ENCODE data around the gene VAC14. TPM values are rescaled to one million over a fixed set of nuclear protein-coding genes. Genes with fewer than 3 reads are reported as not detected.

The VAC14 gene
- total and polyA plus RNA-seq, 2 of the 8 experiments (the other 6 are each of a cell fraction or from before 2014, with no cell fraction given): 56.0 to 108 TPM

- Histone ChIP-seq H4K20me1 (replicated peaks in 1 of 2; ENCODE audit: control insufficient read depth in 1 of 2, insufficient read depth in 2 of 2, low read length in 2 of 2) (peaks cover 0 to 3% of the 10 kb centered on the region in 2 experiments), H3K36me3 (ENCODE audit: control insufficient read depth in 2 of 4, insufficient read depth in 4 of 4, low read length in 3 of 4) (peaks cover 0 to 18% (median 2%) of the 10 kb centered on the region in 4 experiments; a peak in 4 of 8 replicates)
- no peak for TF ChIP-seq POLR2A (IDR thresholded peaks at IDR 0.05; ENCODE audit: control extremely low read depth in 1 of 2, low read depth in 2 of 2, low read length in 2 of 2)
Measured at GRCh38 chr16:70663524-70664324, 137.2 kb downstream of the VAC14 start.

More at GRCh38 chr16:70663524-70664324, 137.2 kb downstream of the VAC14 start:
- H2BK12ac ChIP-seq (ENCODE audit: low read depth, low read length): no peak overlapping the region
- H4K5ac ChIP-seq (ENCODE audit: insufficient read length, low read depth, low read length): no peak overlapping the region
- no peak for FAIRE-seq
- ChIA-PET POLR2A (ENCODE audit: partially characterized antibody) (no interaction called here), CTCF (ENCODE audit: partially characterized antibody) (interaction anchor here (0.5 to 2.6 kb wide), 2 partner anchors 16 to 113 kb away, joined by 3 to 12 read pairs; no protein-coding TSS in a partner anchor)
- no peak overlapping the region for H4K8ac ChIP-seq (ENCODE audit: extremely low read depth, insufficient read depth, low read length)
- no peak overlapping the region for H2BK120ac ChIP-seq (replicated peaks; ENCODE audit: low read depth, low read length)
- 98% methylated on average over 33 of the region's 56 CpGs; no CpG with 5 or more reads in 1 of the 2 experiments for WGBS, 2 experiments (ENCODE audit: extremely low coverage in 1 of 2, insufficient coverage in 1 of 2, insufficient read length in 1 of 2, insufficient replicate concordance in 2 of 2, low coverage in 1 of 2, low lambda C conversion rate in 2 of 2, missing lambda C conversion rate in 1 of 2)
- no peak overlapping the region for H3K56ac ChIP-seq (replicated peaks; ENCODE audit: insufficient read length, low read depth, low read length)
- no peak overlapping the region for H3K23ac ChIP-seq (ENCODE audit: insufficient read length)
- no peak overlapping the region for H2BK15ac ChIP-seq (ENCODE audit: low read length)
- no peak overlapping the region for H2AFZ ChIP-seq (ENCODE audit: low read length)
- H3K79me2 ChIP-seq (ENCODE audit: control insufficient read depth in 1 of 2, insufficient read depth in 2 of 2, low read length in 2 of 2): no peaks in the 10 kb centered on the region
- H3K4ac ChIP-seq (replicated peaks; ENCODE audit: insufficient read length, low read depth, low read length): no peak overlapping the region
- H3K79me1 ChIP-seq (ENCODE audit: low read depth, low read length): no peaks in the 10 kb centered on the region
- H3K27ac ChIP-seq (ENCODE audit: low read depth, low read length): no peak overlapping the region
- H3K9me3 ChIP-seq (ENCODE audit: insufficient read depth in 2 of 2, low read depth in 1 of 2, low read length in 1 of 2): no peaks in the 10 kb centered on the region
- H2BK20ac ChIP-seq (ENCODE audit: low read length): no peak overlapping the region
- H3K23me2 ChIP-seq (ENCODE audit: low read depth, low read length): no peaks in the 10 kb centered on the region
- H3K4me1 ChIP-seq (replicated peaks in 1 of 4; ENCODE audit: control insufficient read depth in 3 of 4, insufficient read depth in 4 of 4, low read length in 3 of 4): peaks cover 0 to 14% (median 7%) of the 10 kb centered on the region in 4 experiments; a peak in 6 of 7 replicates
- no peak for DNase-seq (ENCODE audit: low read depth in 1 of 2, low spot score in 2 of 2)
- no peak overlapping the region for H3K14ac ChIP-seq (ENCODE audit: insufficient read length)
- H3K27me3 ChIP-seq (replicated peaks in 1 of 4; ENCODE audit: control insufficient read depth in 3 of 4, extremely low read depth in 1 of 4, insufficient read depth in 3 of 4, low read length in 3 of 4): no peaks in the 10 kb centered on the region
- no peak overlapping the region for H2AK5ac ChIP-seq (ENCODE audit: low read depth, low read length)
- no peak overlapping the region for H2BK5ac ChIP-seq (ENCODE audit: low read depth, low read length)
- no peak overlapping the region for H3K4me2 ChIP-seq (ENCODE audit: insufficient read depth in 1 of 2, low read depth in 2 of 2, low read length in 2 of 2)
- H3K9ac ChIP-seq (replicated peaks in 1 of 4; ENCODE audit: extremely low read depth in 1 of 4, low read depth in 3 of 4, low read length in 3 of 4): no peak overlapping the region
- H4K91ac ChIP-seq (replicated peaks; ENCODE audit: insufficient read length, low read length): no peak overlapping the region
- H3K18ac ChIP-seq (ENCODE audit: extremely low read depth, low read length): no peak overlapping the region
- H3K4me3 ChIP-seq (ENCODE audit: extremely low read depth in 1 of 4, insufficient read depth in 2 of 4, low read depth in 3 of 4, low read length in 4 of 4): no peak overlapping the region
